Measurements from ENCODE around the gene SYT1.
"Not testable (repeated sequence)": the region's sequence is repeated elsewhere in the genome, so short reads cannot be mapped to it uniquely, and the experiment has no call there.

SYT1 gene

GRCh38 chr12:79156846-79157463 lies 292.4 kb downstream of the SYT1 start:
- DNase-seq = no peak

DNA sequence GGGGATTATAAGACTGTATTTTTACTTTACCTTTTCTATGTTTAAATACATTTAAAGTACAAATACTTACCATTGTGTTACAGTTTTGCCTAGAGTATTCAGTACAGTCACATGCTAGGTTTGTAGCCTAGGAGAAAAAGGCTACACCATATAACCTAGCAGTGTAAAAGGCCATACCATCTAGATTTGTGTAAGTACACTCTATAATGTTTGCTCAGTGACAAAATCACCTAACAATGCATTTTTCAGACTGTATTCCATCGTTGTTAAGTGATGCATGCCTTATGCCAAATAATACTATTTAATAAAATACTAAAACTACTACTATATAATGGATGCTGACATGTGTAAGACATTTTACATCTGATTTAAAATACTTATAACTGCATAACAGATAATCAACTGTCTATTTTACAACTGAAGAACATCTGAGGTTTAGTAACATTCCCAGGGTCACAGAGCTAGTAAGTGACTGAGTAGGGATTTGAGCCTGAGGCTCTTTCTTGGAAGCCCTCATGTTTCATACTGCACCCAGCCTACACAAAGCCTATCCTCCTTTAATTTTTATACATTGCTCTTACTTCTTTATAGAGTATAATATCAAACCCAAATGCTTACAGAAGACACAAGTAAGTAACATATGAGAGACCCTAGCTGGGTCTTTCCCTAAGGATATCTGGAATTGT lies 296.8 kb downstream of the SYT1 start:
- no peak for DNase-seq

GRCh38 chr12:79162147-79162772 lies 297.7 kb downstream of the SYT1 start:
- no peak for DNase-seq

GRCh38 chr12:79162948-79163347 lies 298.4 kb downstream of the SYT1 start:
- no peak for DNase-seq

DNA sequence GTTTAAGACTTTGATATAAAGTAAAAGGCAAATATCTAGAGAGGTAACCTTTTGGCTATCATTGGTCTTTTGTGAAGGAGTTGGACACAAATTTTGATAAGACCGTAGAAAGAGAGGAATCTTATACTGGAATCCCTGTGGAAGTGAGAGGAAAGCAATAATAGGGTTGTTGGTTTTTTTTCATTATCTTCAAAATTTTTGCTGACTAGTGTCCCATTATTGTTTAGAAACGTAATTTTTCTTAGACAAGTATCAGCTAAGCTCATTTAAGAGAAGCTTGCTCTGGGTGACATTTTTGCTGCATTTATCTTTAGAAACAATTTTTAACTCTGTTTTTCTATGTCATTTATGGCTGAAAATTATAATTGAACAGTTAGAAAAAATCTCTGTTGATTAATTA lies 300.3 kb downstream of the SYT1 start:
- DNase-seq = no peak

DNA sequence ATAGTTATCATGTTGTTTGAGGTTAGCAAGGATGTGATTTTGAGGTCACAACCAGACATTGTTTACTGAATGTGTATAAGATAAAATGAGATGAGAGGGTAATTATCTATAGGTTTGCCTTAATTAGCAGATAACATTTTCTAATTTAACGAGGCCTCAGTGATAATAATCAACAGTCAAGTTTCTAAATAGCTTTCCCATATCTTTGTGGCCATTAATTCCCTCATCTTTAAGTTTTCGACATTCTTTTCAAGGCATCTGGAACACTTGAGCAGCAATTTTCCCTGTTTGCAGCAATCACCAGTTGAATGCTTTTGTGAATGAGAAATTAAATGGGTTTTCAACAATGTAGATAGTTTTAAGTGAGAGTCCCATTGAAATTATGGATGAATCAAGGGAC lies 304.1 kb downstream of the SYT1 start:
- no peak for DNase-seq

DNA sequence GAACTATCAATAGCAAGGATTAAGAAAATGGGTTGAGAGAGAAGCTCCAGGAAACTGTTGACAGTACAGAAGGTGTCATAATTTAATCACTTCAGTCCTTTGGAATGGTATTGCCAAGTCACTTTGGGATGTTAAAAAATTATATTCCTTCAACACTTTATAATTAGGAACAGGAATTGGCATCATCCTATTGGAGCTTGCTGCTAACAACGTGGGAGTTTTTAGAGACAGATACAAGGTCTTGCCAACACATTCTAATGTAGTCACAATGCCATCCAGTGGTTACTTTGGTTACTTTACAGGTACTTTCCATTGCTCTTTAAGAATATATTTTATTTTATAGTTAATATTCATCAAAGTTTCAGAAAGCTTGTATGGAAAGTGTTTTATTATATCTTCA lies 310.1 kb downstream of the SYT1 start:
- peak; percentile 62 for DNase-seq

- DNase-seq = peak; percentile 8
Measured at GRCh38 chr12:79183003-79183402, 318.4 kb downstream of the SYT1 start.

DNA sequence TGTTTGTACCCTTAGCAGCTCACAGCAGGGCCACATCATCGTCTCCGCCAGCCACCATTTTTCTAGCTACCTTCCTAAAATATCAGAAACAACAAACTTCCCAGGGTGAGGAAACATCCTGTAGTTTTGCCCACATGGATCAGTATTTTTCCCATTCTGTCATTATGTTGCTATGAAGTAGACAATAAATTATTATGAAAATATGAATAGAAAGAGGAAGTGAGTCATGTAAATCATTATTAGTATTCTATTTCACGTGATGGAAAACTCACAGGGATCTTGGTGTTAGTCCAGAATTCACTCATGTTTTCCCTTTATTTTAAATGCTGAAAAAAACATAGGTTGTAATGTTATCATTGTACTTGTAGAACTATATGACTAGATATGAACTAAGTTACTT lies 319.4 kb downstream of the SYT1 start:
- no peak for DNase-seq

- DNase-seq = no peak
Measured at GRCh38 chr12:79186506-79186905, 321.9 kb downstream of the SYT1 start.

DNA sequence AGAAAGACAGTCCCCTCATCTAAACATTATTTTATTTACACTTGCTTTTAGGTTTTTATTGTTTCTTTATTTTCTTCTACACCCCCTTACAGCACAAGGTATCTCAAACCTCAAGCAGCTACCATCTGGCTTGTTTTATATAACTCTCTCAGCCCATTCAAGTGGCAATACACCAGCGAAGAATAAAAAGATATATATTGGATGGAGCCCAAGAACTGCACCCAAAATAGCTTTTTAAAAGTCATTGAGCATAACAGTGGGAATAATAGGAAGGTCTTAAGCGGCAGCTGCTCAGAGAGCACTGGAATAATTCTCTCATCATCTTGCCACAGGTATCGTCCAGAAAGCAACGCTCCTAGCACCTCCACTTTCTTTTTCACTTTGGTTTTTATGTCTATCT lies 322.5 kb downstream of the SYT1 start:
- DNase-seq = no peak

DNA sequence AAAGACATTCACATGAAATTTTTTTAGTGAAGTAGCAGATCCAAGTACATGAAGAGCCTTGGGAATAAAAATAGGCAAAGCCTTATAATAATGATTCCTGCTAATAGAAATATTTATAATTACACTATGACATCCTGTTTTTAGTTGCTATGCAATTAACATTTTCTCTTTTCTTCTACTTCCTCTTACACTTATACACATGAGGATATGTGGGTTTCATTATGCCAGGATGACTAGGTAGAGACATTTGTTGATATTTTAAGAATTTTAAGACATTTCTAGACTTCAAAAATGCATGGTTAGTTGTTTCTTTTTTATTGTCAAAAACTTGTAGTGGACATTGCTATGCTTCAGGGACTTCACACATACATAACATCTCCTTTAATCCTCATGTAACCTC lies 326.8 kb downstream of the SYT1 start:
- no peak for DNase-seq

- DNase-seq = peak; percentile 12
Measured at GRCh38 chr12:79194595-79194994, 330.0 kb downstream of the SYT1 start.

GRCh38 chr12:79199166-79199565 lies 334.6 kb downstream of the SYT1 start:
- no peak for DNase-seq

- no peak for DNase-seq
Measured at GRCh38 chr12:79200176-79200575, 335.6 kb downstream of the SYT1 start.

DNA sequence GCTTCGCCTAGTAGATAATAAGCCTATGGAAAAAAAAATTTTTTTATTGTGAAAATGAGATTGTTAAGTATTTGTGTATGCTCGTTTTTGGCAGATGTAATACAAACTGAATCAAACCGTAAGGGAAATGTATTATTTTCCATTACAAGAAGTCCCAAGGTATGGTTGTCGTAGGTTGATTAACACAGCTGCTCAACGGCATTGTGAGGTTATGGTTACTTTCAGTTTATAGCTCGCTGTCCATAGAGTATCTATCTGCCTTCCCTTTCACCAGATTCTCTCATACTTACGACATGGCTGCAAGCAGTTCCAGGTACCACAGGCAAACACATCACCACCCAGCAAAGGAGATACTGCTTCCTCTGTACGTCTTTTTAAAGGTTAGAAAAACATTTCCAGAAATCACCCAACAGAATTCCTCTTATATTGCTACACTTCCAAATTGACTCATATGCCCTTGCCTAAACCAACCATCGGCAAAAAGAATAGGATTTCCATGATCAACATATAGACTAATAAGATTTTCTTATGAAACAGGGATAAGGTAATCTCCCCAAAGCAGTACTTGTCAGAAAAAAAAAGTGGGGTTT lies 338.6 kb downstream of the SYT1 start:
- no peak for DNase-seq

- no peak for DNase-seq
Measured at GRCh38 chr12:79206871-79207270, 342.3 kb downstream of the SYT1 start.

- not testable (repeated sequence) for DNase-seq
Measured at GRCh38 chr12:79210403-79210802, 345.8 kb downstream of the SYT1 start.

- DNase-seq = no peak
Measured at GRCh38 chr12:79217306-79217705, 352.7 kb downstream of the SYT1 start.

GRCh38 chr12:79223210-79223609 lies 358.6 kb downstream of the SYT1 start:
- no peak for DNase-seq

- DNase-seq = no peak
Measured at GRCh38 chr12:79223761-79224160, 359.2 kb downstream of the SYT1 start.

GRCh38 chr12:79227091-79227490 lies 362.5 kb downstream of the SYT1 start:
- DNase-seq = no peak

- DNase-seq = no peak
Measured at GRCh38 chr12:79227646-79228045, 363.1 kb downstream of the SYT1 start.

DNA sequence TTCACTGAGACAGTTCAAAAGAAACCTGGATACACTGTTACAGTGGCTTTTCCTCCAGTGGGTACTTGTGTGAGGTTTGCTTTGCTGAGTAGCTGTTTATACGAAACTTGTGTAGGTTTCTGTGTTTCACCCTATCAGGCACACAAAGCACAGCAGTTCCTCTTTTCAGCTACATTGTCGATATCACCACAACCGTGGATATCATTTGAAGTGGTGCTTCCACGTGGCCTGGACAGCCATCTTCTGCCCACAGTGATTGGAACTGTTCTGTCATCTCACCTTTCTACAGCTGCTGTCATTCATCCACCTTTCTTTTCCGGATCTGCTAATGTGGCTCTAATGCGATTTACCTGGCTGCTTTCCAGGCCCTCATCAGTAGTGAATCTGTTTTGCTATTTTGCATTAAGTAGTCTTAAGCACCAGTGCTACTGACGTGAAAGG lies 368.8 kb downstream of the SYT1 start:
- no peak for DNase-seq

Data from fibroblast of upper back skin (primary cell).